K562 (cell line): Measurements from ENCODE around the gene MAP1LC3B. TPM values are rescaled to one million over a fixed set of nuclear protein-coding genes. Genes with fewer than 3 reads are reported as not detected.

Experiments used
- CBX2 ChIP-seq: fragments of 200-600 bp; sonication (generic); IDR thresholded peaks from one replicate; pipeline ENCODE4 v1.6.1; 2012; ENCODE audit warnings: mild to moderate bottlenecking, low read length, inconsistent platforms; ENCODE audit not compliant: insufficient read depth, poor library complexity, severe bottlenecking
- CXXC5 ChIP-seq: fragments of 250-450 bp; sonication (Bioruptor Pico); IDR thresholded peaks from 2 replicates; pipeline ENCODE4 v1.8.0; 2022; ENCODE audit warnings: inconsistent platforms, mild to moderate bottlenecking, moderate library complexity
- HMGXB4 ChIP-seq: sonication (generic); formaldehyde crosslinking; IDR thresholded peaks from 2 replicates; pipeline ENCODE4 v1.8.1; 2023; ENCODE audit warnings: mild to moderate bottlenecking, missing genetic modification reagents
- NFATC3 ChIP-seq: fragments of 450-650 bp; IDR thresholded peaks from 2 replicates; pipeline ENCODE4 v1.6.1; 2017; ENCODE audit warnings: mild to moderate bottlenecking
- NR4A1 ChIP-seq, 2 experiments: fragments of 250-450 bp in 1 of 2; fragments of 450-650 bp in 1 of 2; sonication (Bioruptor Pico) in 1 of 2; IDR thresholded peaks; 2 replicates each; pipeline versions ENCODE4 v1.4.0 to v1.6.1; 2016 to 2020; ENCODE audit warnings: mild to moderate bottlenecking in 2 of 2, missing compliant biosample characterization in 1 of 2, missing genetic modification characterization in 1 of 2, moderate library complexity in 1 of 2
- YBX1 ChIP-seq: fragments of 450-650 bp; IDR thresholded peaks from 2 replicates; pipeline ENCODE4 v1.7.1; 2016; ENCODE audit warnings: mild to moderate bottlenecking
- ZNF140 ChIP-seq: fragments of 250-450 bp; sonication (Bioruptor Pico); IDR thresholded peaks from 2 replicates; pipeline ENCODE4 v1.8.0; 2021; ENCODE audit warnings: moderate library complexity, mild to moderate bottlenecking, inconsistent platforms
- ZNF212 ChIP-seq: fragments of 450-650 bp; formaldehyde crosslinking; IDR thresholded peaks from 2 replicates; pipeline ENCODE4 v1.4.0; 2020; ENCODE audit warnings: mild to moderate bottlenecking
- ZNF695 ChIP-seq: fragments of 450-650 bp; formaldehyde crosslinking; IDR thresholded peaks from 2 replicates; pipeline ENCODE4 v1.4.0; 2020; ENCODE audit warnings: mild to moderate bottlenecking, moderate library complexity
- ZNF79 ChIP-seq: fragments of 250-450 bp; sonication (Bioruptor Pico); IDR thresholded peaks from 2 replicates; pipeline ENCODE4 v1.4.0; 2020; ENCODE audit warnings: low read depth, mild to moderate bottlenecking, moderate library complexity
- polyA plus RNA-seq, 8 experiments: library from polyadenylated mRNA; depleted of rRNA in 4 of 8; stranded (reverse) in 5 of 8; unstranded in 3 of 8; fragments of >200 nt; fragmentation: Nextera tagmentation in 2 of 8; fragmentation: Illumina TruSeq in 1 of 8; extraction: Ambion mirVana in 2 of 8; extraction: Trizol in 1 of 8; gene quantifications; 2 replicates each; pipeline versions ENCODE4 v1.2.1 to v1.2.3, GENCODE V29; 2011 to 2014; ENCODE audit warnings: inconsistent platforms in 1 of 8, missing spikeins in 1 of 8
- total RNA-seq, 7 experiments: library from RNA; depleted of rRNA in 6 of 7; stranded (reverse); fragments of >200 nt in 6 of 7; fragmentation: Illumina TruSeq in 2 of 7; extraction: Trizol in 2 of 7; gene quantifications; 2 replicates each; pipeline versions ENCODE4 v1.2.1 to v1.2.3, GENCODE V29; 2011 to 2021; ENCODE audit warnings: low replicate concordance in 1 of 7
- TF ChIP-seq, protein P1 (sequence below), 2 experiments: fragments of 450-650 bp; formaldehyde crosslinking in 1 of 2; IDR thresholded peaks; 2 replicates each; pipeline versions ENCODE4 v1.4.0 to v1.6.1; 2014 to 2020; ENCODE audit warnings: mild to moderate bottlenecking in 2 of 2, borderline replicate concordance in 1 of 2, low read depth in 1 of 2
- TF ChIP-seq, protein P2 (sequence below): sonication (generic); formaldehyde crosslinking; IDR thresholded peaks from 2 replicates; pipeline ENCODE4 v1.8.0; 2023; ENCODE audit warnings: missing genetic modification reagents, mild to moderate bottlenecking, borderline replicate concordance

The MAP1LC3B gene
- total and polyA plus RNA-seq, 9 of the 15 experiments (the other 6 are each of a cell fraction or from before 2014, with no cell fraction given): 16.0 to 81.5 (median 36.7) TPM

GRCh38 chr16:87369117-87369765 is 22.9 kb upstream of the MAP1LC3B start (continued):
- no peak for TF ChIP-seq CXXC5 (CRISPR knock-in tag)
- no peak for TF ChIP-seq ZNF212
- TF ChIP-seq, protein P1, sequence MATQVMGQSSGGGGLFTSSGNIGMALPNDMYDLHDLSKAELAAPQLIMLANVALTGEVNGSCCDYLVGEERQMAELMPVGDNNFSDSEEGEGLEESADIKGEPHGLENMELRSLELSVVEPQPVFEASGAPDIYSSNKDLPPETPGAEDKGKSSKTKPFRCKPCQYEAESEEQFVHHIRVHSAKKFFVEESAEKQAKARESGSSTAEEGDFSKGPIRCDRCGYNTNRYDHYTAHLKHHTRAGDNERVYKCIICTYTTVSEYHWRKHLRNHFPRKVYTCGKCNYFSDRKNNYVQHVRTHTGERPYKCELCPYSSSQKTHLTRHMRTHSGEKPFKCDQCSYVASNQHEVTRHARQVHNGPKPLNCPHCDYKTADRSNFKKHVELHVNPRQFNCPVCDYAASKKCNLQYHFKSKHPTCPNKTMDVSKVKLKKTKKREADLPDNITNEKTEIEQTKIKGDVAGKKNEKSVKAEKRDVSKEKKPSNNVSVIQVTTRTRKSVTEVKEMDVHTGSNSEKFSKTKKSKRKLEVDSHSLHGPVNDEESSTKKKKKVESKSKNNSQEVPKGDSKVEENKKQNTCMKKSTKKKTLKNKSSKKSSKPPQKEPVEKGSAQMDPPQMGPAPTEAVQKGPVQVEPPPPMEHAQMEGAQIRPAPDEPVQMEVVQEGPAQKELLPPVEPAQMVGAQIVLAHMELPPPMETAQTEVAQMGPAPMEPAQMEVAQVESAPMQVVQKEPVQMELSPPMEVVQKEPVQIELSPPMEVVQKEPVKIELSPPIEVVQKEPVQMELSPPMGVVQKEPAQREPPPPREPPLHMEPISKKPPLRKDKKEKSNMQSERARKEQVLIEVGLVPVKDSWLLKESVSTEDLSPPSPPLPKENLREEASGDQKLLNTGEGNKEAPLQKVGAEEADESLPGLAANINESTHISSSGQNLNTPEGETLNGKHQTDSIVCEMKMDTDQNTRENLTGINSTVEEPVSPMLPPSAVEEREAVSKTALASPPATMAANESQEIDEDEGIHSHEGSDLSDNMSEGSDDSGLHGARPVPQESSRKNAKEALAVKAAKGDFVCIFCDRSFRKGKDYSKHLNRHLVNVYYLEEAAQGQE (IDR thresholded peaks at IDR 0.05; ENCODE audit: borderline replicate concordance): no peak
- TF ChIP-seq, protein P1 (CRISPR knock-in tag; IDR thresholded peaks at IDR 0.05; ENCODE audit: low read depth): no peak
- TF ChIP-seq HMGXB4: no peak
- no peak for TF ChIP-seq ZNF140 (CRISPR knock-in tag)
- no peak for TF ChIP-seq CBX2
- no peak for TF ChIP-seq NR4A1 (CRISPR knock-in tag; IDR thresholded peaks at IDR 0.05)
- TF ChIP-seq NR4A1 (tag; IDR thresholded peaks at IDR 0.05): no peak
- TF ChIP-seq NFATC3: no peak
- no peak for TF ChIP-seq ZNF79
- TF ChIP-seq YBX1: no peak
- TF ChIP-seq, protein P2, sequence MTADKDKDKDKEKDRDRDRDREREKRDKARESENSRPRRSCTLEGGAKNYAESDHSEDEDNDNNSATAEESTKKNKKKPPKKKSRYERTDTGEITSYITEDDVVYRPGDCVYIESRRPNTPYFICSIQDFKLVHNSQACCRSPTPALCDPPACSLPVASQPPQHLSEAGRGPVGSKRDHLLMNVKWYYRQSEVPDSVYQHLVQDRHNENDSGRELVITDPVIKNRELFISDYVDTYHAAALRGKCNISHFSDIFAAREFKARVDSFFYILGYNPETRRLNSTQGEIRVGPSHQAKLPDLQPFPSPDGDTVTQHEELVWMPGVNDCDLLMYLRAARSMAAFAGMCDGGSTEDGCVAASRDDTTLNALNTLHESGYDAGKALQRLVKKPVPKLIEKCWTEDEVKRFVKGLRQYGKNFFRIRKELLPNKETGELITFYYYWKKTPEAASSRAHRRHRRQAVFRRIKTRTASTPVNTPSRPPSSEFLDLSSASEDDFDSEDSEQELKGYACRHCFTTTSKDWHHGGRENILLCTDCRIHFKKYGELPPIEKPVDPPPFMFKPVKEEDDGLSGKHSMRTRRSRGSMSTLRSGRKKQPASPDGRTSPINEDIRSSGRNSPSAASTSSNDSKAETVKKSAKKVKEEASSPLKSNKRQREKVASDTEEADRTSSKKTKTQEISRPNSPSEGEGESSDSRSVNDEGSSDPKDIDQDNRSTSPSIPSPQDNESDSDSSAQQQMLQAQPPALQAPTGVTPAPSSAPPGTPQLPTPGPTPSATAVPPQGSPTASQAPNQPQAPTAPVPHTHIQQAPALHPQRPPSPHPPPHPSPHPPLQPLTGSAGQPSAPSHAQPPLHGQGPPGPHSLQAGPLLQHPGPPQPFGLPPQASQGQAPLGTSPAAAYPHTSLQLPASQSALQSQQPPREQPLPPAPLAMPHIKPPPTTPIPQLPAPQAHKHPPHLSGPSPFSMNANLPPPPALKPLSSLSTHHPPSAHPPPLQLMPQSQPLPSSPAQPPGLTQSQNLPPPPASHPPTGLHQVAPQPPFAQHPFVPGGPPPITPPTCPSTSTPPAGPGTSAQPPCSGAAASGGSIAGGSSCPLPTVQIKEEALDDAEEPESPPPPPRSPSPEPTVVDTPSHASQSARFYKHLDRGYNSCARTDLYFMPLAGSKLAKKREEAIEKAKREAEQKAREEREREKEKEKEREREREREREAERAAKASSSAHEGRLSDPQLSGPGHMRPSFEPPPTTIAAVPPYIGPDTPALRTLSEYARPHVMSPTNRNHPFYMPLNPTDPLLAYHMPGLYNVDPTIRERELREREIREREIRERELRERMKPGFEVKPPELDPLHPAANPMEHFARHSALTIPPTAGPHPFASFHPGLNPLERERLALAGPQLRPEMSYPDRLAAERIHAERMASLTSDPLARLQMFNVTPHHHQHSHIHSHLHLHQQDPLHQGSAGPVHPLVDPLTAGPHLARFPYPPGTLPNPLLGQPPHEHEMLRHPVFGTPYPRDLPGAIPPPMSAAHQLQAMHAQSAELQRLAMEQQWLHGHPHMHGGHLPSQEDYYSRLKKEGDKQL (CRISPR knock-in tag): no peak
- no peak for TF ChIP-seq ZNF695 (CRISPR knock-in tag)
- TF ChIP-seq, all 486 proteins: peak for 0
